Measurements from ENCODE around the gene KRTAP10-3.
"Not testable (repeated sequence)": the region's sequence is repeated elsewhere in the genome, so short reads cannot be mapped to it uniquely, and the experiment has no call there.

Gene KRTAP10-3

GRCh38 chr21:44558695-44559094 lies at the start of gene KRTAP10-3:
Gene KRTAP10-3, minus strand, starts transcription at chr21:44558795. Its CDS starts 80 bp downstream, at chr21:44558715.
- no peak for ATAC-seq

GRCh38 chr21:44606495-44606894 lies 47.9 kb upstream of the KRTAP10-3 start:
- no peak for ATAC-seq

GRCh38 chr21:44603911-44604310 lies 45.3 kb upstream of the KRTAP10-3 start:
- no peak for ATAC-seq

- ATAC-seq, result no peak
These were observed 44.7 kb upstream of the KRTAP10-3 start for GRCh38 chr21:44603109-44603875.

- ATAC-seq, result no peak
These were observed 43.9 kb upstream of the KRTAP10-3 start for GRCh38 chr21:44602463-44602850.

GRCh38 chr21:44601596-44602462 lies 43.2 kb upstream of the KRTAP10-3 start:
- ATAC-seq, result no peak

- ATAC-seq, result not testable (repeated sequence)
These were observed 42.5 kb upstream of the KRTAP10-3 start for GRCh38 chr21:44601091-44601490.

- not testable (repeated sequence) for ATAC-seq
These were observed 41.8 kb upstream of the KRTAP10-3 start, which contains the start of gene KRTAP10-7 for GRCh38 chr21:44600118-44600978. Gene KRTAP10-7, plus strand, starts transcription at chr21:44600597. Its CDS starts 25 bp downstream, at chr21:44600622.

GRCh38 chr21:44599264-44600029 lies 40.9 kb upstream of the KRTAP10-3 start:
- no peak for ATAC-seq

- ATAC-seq, result no peak
These were observed 39.5 kb upstream of the KRTAP10-3 start for GRCh38 chr21:44598061-44598460.

GRCh38 chr21:44596068-44596725 lies 37.6 kb upstream of the KRTAP10-3 start:
- no peak for ATAC-seq

- no peak for ATAC-seq
These were observed 36.9 kb upstream of the KRTAP10-3 start for GRCh38 chr21:44595524-44595923.

- ATAC-seq, result no peak
These were observed 35.9 kb upstream of the KRTAP10-3 start for GRCh38 chr21:44594406-44594916.

- no peak for ATAC-seq
These were observed 35.2 kb upstream of the KRTAP10-3 start for GRCh38 chr21:44593598-44594405.

- no peak for ATAC-seq
These were observed 34.1 kb upstream of the KRTAP10-3 start, which contains the start of gene KRTAP10-6 for GRCh38 chr21:44592446-44593311. Gene KRTAP10-6, minus strand, starts transcription at chr21:44592505. Its CDS starts 21 bp downstream, at chr21:44592484.

GRCh38 chr21:44591801-44592130 lies 33.2 kb upstream of the KRTAP10-3 start:
- ATAC-seq, result not testable (repeated sequence)

- ATAC-seq, result not testable (repeated sequence)
These were observed 32.6 kb upstream of the KRTAP10-3 start for GRCh38 chr21:44590897-44591800.

GRCh38 chr21:44590311-44590721 lies 31.7 kb upstream of the KRTAP10-3 start:
- ATAC-seq, result no peak

All from activated CD4-positive, CD25-positive, alpha-beta regulatory T cell treated with anti-CD3 and anti-CD28 coated beads, Interleukin-2, amount 50 U/mL, for 24 hours (primary cell).